H1 (cell line): Measurements from ENCODE around the gene EPB41L3. TPM values are rescaled to one million over a fixed set of nuclear protein-coding genes. Genes with fewer than 3 reads are reported as not detected.

ENCODE experiments used
- CTCF ChIA-PET: fragments of 300-600 bp; sonication (Branson Sonifier 250); formaldehyde crosslinking; loops from one replicate; lab custom pipeline; 2021; ENCODE audit not compliant: partially characterized antibody; lab: Charles Lee
- POLR2A ChIA-PET: fragments of 300-600 bp; sonication (Branson Sonifier 250); formaldehyde crosslinking; loops from one replicate; lab custom pipeline; 2021; ENCODE audit warnings: inconsistent platforms; ENCODE audit not compliant: partially characterized antibody; lab: Charles Lee
- DNase-seq, 2 experiments: peaks; one replicate each; pipeline versions ENCODE4 v3.0.0 to v3.0.0-alpha.2; 2010 to 2022; ENCODE audit warnings: low spot score in 2 of 2, low read depth in 1 of 2, mixed read lengths in 1 of 2
- FAIRE-seq: peaks from 2 replicates; lab custom pipeline; 2011; peaks lifted over from hg19 to GRCh38; lab: Jason Lieb, UNC
- H2AFZ ChIP-seq: 2 replicates; pipeline ENCODE4 v1.8.1; 2012; ENCODE audit warnings: low read length, inconsistent platforms
- H2AK5ac ChIP-seq: 2 replicates; pipeline ENCODE4 v1.6.1; 2013; ENCODE audit warnings: low read depth, low read length
- H2BK120ac ChIP-seq: replicated peaks from 2 replicates; pipeline ENCODE3; 2013; ENCODE audit warnings: low read depth, low read length, inconsistent platforms
- H2BK12ac ChIP-seq: 2 replicates; pipeline ENCODE4 v1.6.1; 2013; ENCODE audit warnings: low read depth, low read length
- H2BK15ac ChIP-seq: 2 replicates; pipeline ENCODE4 v1.6.1; 2013; ENCODE audit warnings: low read length
- H2BK20ac ChIP-seq: 2 replicates; pipeline ENCODE4 v1.6.1; 2013; ENCODE audit warnings: low read length
- H2BK5ac ChIP-seq: 2 replicates; pipeline ENCODE4 v1.6.1; 2013; ENCODE audit warnings: low read depth, low read length
- H3K14ac ChIP-seq: 2 replicates; pipeline ENCODE4 v1.6.1; 2013; ENCODE audit warnings: inconsistent platforms; ENCODE audit not compliant: insufficient read length
- H3K18ac ChIP-seq: 2 replicates; pipeline ENCODE4 v1.6.1; 2013; ENCODE audit warnings: low read length; ENCODE audit errors: extremely low read depth
- H3K23ac ChIP-seq: 2 replicates; pipeline ENCODE4 v1.6.1; 2013; ENCODE audit warnings: inconsistent platforms; ENCODE audit not compliant: insufficient read length
- H3K23me2 ChIP-seq: 2 replicates; pipeline ENCODE4 v1.6.1; 2013; ENCODE audit warnings: low read depth, low read length
- H3K27ac ChIP-seq: 2 replicates; pipeline ENCODE4 v1.6.1; 2011; ENCODE audit warnings: low read depth, low read length, inconsistent platforms
- H3K27me3 ChIP-seq, 4 experiments: replicated peaks in 1 of 4; 1 replicate in 1 of 4; 2 replicates in 3 of 4; pipeline versions ENCODE4 v1.6.1 to v1.8.1; 2011 to 2013; ENCODE audit warnings: low read length in 3 of 4, mild to moderate bottlenecking in 3 of 4, inconsistent platforms in 2 of 4, mixed read lengths in 2 of 4, moderate library complexity in 1 of 4; ENCODE audit not compliant: control insufficient read depth in 3 of 4, insufficient read depth in 3 of 4; ENCODE audit errors: extremely low read depth in 1 of 4
- H3K36me3 ChIP-seq, 4 experiments: 2 replicates each; pipeline versions ENCODE4 v1.6.1 to v1.8.1; 2011 to 2013; ENCODE audit warnings: mild to moderate bottlenecking in 4 of 4, low read length in 3 of 4, moderate library complexity in 2 of 4, control low read depth in 1 of 4, inconsistent platforms in 1 of 4; ENCODE audit not compliant: insufficient read depth in 4 of 4, control insufficient read depth in 2 of 4
- H3K4ac ChIP-seq: replicated peaks from 2 replicates; pipeline ENCODE3; 2013; ENCODE audit warnings: low read length, low read depth, mixed read lengths, inconsistent platforms; ENCODE audit not compliant: insufficient read length
- H3K4me1 ChIP-seq, 4 experiments: replicated peaks in 1 of 4; 1 replicate in 1 of 4; 2 replicates in 3 of 4; pipeline versions ENCODE4 v1.6.1 to v1.8.1; 2011 to 2013; ENCODE audit warnings: low read length in 3 of 4, inconsistent platforms in 2 of 4, mixed read lengths in 1 of 4; ENCODE audit not compliant: insufficient read depth in 4 of 4, control insufficient read depth in 3 of 4
- H3K4me2 ChIP-seq, 2 experiments: 2 replicates each; pipeline versions ENCODE4 v1.6.1 to v1.8.1; 2011 to 2013; ENCODE audit warnings: low read depth in 2 of 2, low read length in 2 of 2, control low read depth in 1 of 2, inconsistent platforms in 1 of 2, mild to moderate bottlenecking in 1 of 2; ENCODE audit not compliant: insufficient read depth in 1 of 2
- H3K4me3 ChIP-seq, 4 experiments: fragments of 200-600, 300-600 bp in 1 of 4; sonication (generic), shearing (Covaris generic), sonication (Bioruptor Twin) in 1 of 4; 2 replicates each; pipeline versions ENCODE4 v1.5.1 to v1.8.1; 2011 to 2016; ENCODE audit warnings: low read length in 4 of 4, low read depth in 3 of 4, control low read depth in 2 of 4, inconsistent platforms in 2 of 4, mild to moderate bottlenecking in 2 of 4, mixed read lengths in 1 of 4, moderate library complexity in 1 of 4; ENCODE audit not compliant: insufficient read depth in 2 of 4; ENCODE audit errors: extremely low read depth in 1 of 4
- H3K56ac ChIP-seq: replicated peaks from 2 replicates; pipeline ENCODE3; 2013; ENCODE audit warnings: low read depth, mild to moderate bottlenecking, mixed read lengths, low read length, inconsistent platforms; ENCODE audit not compliant: insufficient read length
- H3K79me1 ChIP-seq: 2 replicates; pipeline ENCODE4 v1.6.1; 2013; ENCODE audit warnings: low read depth, low read length, control low read depth
- H3K79me2 ChIP-seq, 2 experiments: 2 replicates each; pipeline versions ENCODE4 v1.6.1 to v1.8.1; 2012 to 2013; ENCODE audit warnings: low read length in 2 of 2, mild to moderate bottlenecking in 2 of 2, inconsistent platforms in 1 of 2; ENCODE audit not compliant: insufficient read depth in 2 of 2, control insufficient read depth in 1 of 2
- H3K9ac ChIP-seq, 4 experiments: replicated peaks in 1 of 4; 1 replicate in 1 of 4; 2 replicates in 3 of 4; pipeline versions ENCODE4 v1.6.1 to v1.8.1; 2011 to 2013; ENCODE audit warnings: low read depth in 3 of 4, low read length in 3 of 4, control low read depth in 2 of 4, mild to moderate bottlenecking in 2 of 4, moderate library complexity in 2 of 4, inconsistent platforms in 1 of 4; ENCODE audit errors: extremely low read depth in 1 of 4
- H3K9me3 ChIP-seq, 2 experiments: 2 replicates each; pipeline versions ENCODE4 v1.6.1 to v1.8.1; 2012 to 2013; ENCODE audit warnings: mild to moderate bottlenecking in 2 of 2, moderate library complexity in 2 of 2, control low read depth in 1 of 2, inconsistent platforms in 1 of 2, low read depth in 1 of 2, low read length in 1 of 2, mixed read lengths in 1 of 2; ENCODE audit not compliant: insufficient read depth in 2 of 2
- H4K20me1 ChIP-seq, 2 experiments: replicated peaks in 1 of 2; 2 replicates each; pipeline versions ENCODE3 to v1.8.1; 2011 to 2013; ENCODE audit warnings: inconsistent platforms in 2 of 2, low read length in 2 of 2, mild to moderate bottlenecking in 1 of 2; ENCODE audit not compliant: insufficient read depth in 2 of 2, control insufficient read depth in 1 of 2
- H4K5ac ChIP-seq: 2 replicates; pipeline ENCODE4 v1.6.1; 2013; ENCODE audit warnings: low read length, low read depth, mixed read lengths, inconsistent platforms; ENCODE audit not compliant: insufficient read length
- H4K8ac ChIP-seq: 2 replicates; pipeline ENCODE4 v1.8.0; 2013; ENCODE audit warnings: mild to moderate bottlenecking, moderate library complexity, low read length, inconsistent platforms; ENCODE audit not compliant: insufficient read depth; ENCODE audit errors: extremely low read depth
- H4K91ac ChIP-seq: replicated peaks from 2 replicates; pipeline ENCODE3; 2013; ENCODE audit warnings: low read length, mixed read lengths, inconsistent platforms; ENCODE audit not compliant: insufficient read length
- CEBPB ChIP-seq: IDR thresholded peaks from 2 replicates; pipeline ENCODE4 v1.6.1; 2012; ENCODE audit warnings: low read depth, low read length
- CTBP2 ChIP-seq: IDR thresholded peaks from 2 replicates; pipeline ENCODE4 v1.7.0; 2011; ENCODE audit warnings: borderline replicate concordance, mild to moderate bottlenecking, moderate library complexity, mixed read lengths, low read length; ENCODE audit not compliant: insufficient read depth, insufficient read length
- EGR1 ChIP-seq: IDR thresholded peaks from 2 replicates; pipeline ENCODE4 v1.6.1; 2011; ENCODE audit warnings: low read depth, low read length, borderline replicate concordance
- FOSL1 ChIP-seq: IDR thresholded peaks from 2 replicates; pipeline ENCODE4 v1.6.1; 2011; ENCODE audit warnings: mild to moderate bottlenecking, low read depth, low read length, moderate library complexity; ENCODE audit not compliant: insufficient read depth
- HDAC2 ChIP-seq, 2 experiments: fragments of 300-600 bp in 1 of 2; sonication (generic) in 1 of 2; IDR thresholded peaks; 2 replicates each; pipeline ENCODE4 v1.6.1; 2011 to 2012; ENCODE audit warnings: low read depth in 2 of 2, low read length in 2 of 2, mild to moderate bottlenecking in 2 of 2, moderate library complexity in 2 of 2, borderline replicate concordance in 1 of 2, inconsistent platforms in 1 of 2
- JUND ChIP-seq: IDR thresholded peaks from 2 replicates; pipeline ENCODE4 v1.6.1; 2011; ENCODE audit warnings: mild to moderate bottlenecking, improper control_type of control experiment, low read length
- PHF8 ChIP-seq: fragments of 200-600 bp; sonication (generic); conservative IDR thresholded peaks from 2 replicates; pipeline ENCODE4 v1.7.1; 2012; ENCODE audit warnings: low read depth, mild to moderate bottlenecking, inconsistent platforms, low read length, moderate library complexity
- POLR2A ChIP-seq, 2 experiments: IDR thresholded peaks; 1 replicate in 1 of 2; 2 replicates in 1 of 2; pipeline ENCODE4 v1.6.1; 2011; ENCODE audit warnings: low read depth in 2 of 2, low read length in 2 of 2, mild to moderate bottlenecking in 2 of 2; ENCODE audit errors: control extremely low read depth in 1 of 2
- SAP30 ChIP-seq: fragments of 300-600 bp; sonication (generic); IDR thresholded peaks from 2 replicates; pipeline ENCODE4 v1.7.1; 2012; ENCODE audit warnings: low read length, moderate library complexity, mild to moderate bottlenecking, inconsistent platforms; ENCODE audit not compliant: insufficient read depth, insufficient replicate concordance
- SIX5 ChIP-seq: IDR thresholded peaks from 2 replicates; pipeline ENCODE4 v1.6.1; 2011; ENCODE audit warnings: mild to moderate bottlenecking, low read depth, low read length
- SP2 ChIP-seq: IDR thresholded peaks from 2 replicates; pipeline ENCODE4 v1.6.1; 2012; ENCODE audit warnings: mild to moderate bottlenecking, low read length, inconsistent platforms
- SP4 ChIP-seq: IDR thresholded peaks from 2 replicates; pipeline ENCODE4 v1.6.1; 2012; ENCODE audit warnings: low read length, inconsistent platforms
- TAF7 ChIP-seq: optimal IDR thresholded peaks from 2 replicates; pipeline ENCODE3; 2011; ENCODE audit warnings: low read depth, mild to moderate bottlenecking, inconsistent platforms, low read length, moderate library complexity, borderline replicate concordance
- YY1 ChIP-seq: IDR thresholded peaks from 2 replicates; pipeline ENCODE4 v1.6.1; 2011; ENCODE audit warnings: low read depth, mild to moderate bottlenecking, low read length
- ZNF274 ChIP-seq: IDR thresholded peaks from 2 replicates; pipeline ENCODE4 v1.7.0; 2012; ENCODE audit warnings: low read length, borderline replicate concordance; ENCODE audit errors: extremely low read depth
- WGBS, 2 experiments: shearing (Covaris generic) in 1 of 2; methylation state at CpG; one replicate each; pipeline versions ENCODE4 v1.1.6 to v1.1.7; 2013 to 2015; ENCODE audit warnings: low lambda C conversion rate in 2 of 2, mixed read lengths in 2 of 2, inconsistent platforms in 1 of 2, low coverage in 1 of 2, missing lambda C conversion rate in 1 of 2; ENCODE audit not compliant: insufficient replicate concordance in 2 of 2, insufficient coverage in 1 of 2, insufficient read length in 1 of 2; ENCODE audit errors: extremely low coverage in 1 of 2, missing lambda C conversion rate in 1 of 2; 5-methylcytosine and 5-hydroxymethylcytosine counted together
- polyA plus RNA-seq, 7 experiments: library from polyadenylated mRNA; depleted of rRNA in 3 of 7; stranded (reverse) in 5 of 7; unstranded in 2 of 7; fragments of >200 nt in 5 of 7; fragments of 200-250 nt in 2 of 7; gene quantifications; 1 replicate in 5 of 7; 2 replicates in 1 of 7; 4 replicates in 1 of 7; pipeline versions ENCODE4 v1.2.1 to v1.2.3, GENCODE V29; 2011 to 2013; ENCODE audit warnings: missing spikeins in 2 of 7, mixed read lengths in 2 of 7
- total RNA-seq: library from RNA; stranded (reverse); fragmentation: NEBNext Ultra II Directional; extraction: Animal tissue kit (Norgen Biotek cat#: 25700); gene quantifications from 2 replicates; pipeline ENCODE4 v1.2.1, GENCODE V29; 2021

EPB41L3 gene
- total and polyA plus RNA-seq, 2 of the 8 experiments (the other 6 are each of a cell fraction or from before 2014, with no cell fraction given) = 7.9 to 16.1 TPM

GRCh38 chr18:5512176-5512575, 31.6 kb downstream of the EPB41L3 start:
- no peaks in the 10 kb centered on the region for H3K27me3 ChIP-seq
- WGBS, 2 experiments = 88% methylated on average over 4 of the region's 4 CpGs; no CpG with 5 or more reads in 1 of the 2 experiments
- H3K4me1 ChIP-seq = peaks cover 1 to 8% (median 4%) of the 10 kb centered on the region in 4 experiments; a peak in 4 of 7 replicates
- TF ChIP-seq EGR1 (no peak), SP4 (no peak), ZNF274 (no peak), CEBPB (no peak), CTBP2 (no peak), TAF7 (no peak), PHF8 (no peak), FOSL1 (no peak), SIX5 (no peak), POLR2A (IDR thresholded peaks at IDR 0.05; ENCODE audit: control extremely low read depth in 1 of 2, low read depth in 2 of 2, low read length in 2 of 2) (no peak), SP2 (no peak), JUND (no peak), HDAC2 (IDR thresholded peaks at IDR 0.05; ENCODE audit: borderline replicate concordance in 1 of 2, low read depth in 2 of 2, low read length in 2 of 2) (no peak), SAP30 (no peak), YY1 (no peak)

More at GRCh38 chr18:5512176-5512575, 31.6 kb downstream of the EPB41L3 start:
- H3K4ac ChIP-seq = no peak overlapping the region
- no peaks in the 10 kb centered on the region for H3K79me1 ChIP-seq
- no peak overlapping the region for H2BK15ac ChIP-seq
- no peaks in the 10 kb centered on the region for H3K9me3 ChIP-seq
- H2BK12ac ChIP-seq = no peak overlapping the region; the same call in 1 of the 2 replicates
- H3K18ac ChIP-seq = 0 out of 2 replicates have a peak overlapping the region, but pooled peaks have one; percentile 29
- peak overlapping the region in 1 of 2 experiments; percentile 24; a peak in 1 of 4 replicates for H3K4me2 ChIP-seq
- no peak overlapping the region for H2BK120ac ChIP-seq
- no peaks in the 10 kb centered on the region for H3K36me3 ChIP-seq
- no peak overlapping the region for H2AFZ ChIP-seq
- no peak overlapping the region for H3K56ac ChIP-seq
- no peaks in the 10 kb centered on the region for H3K79me2 ChIP-seq
- no peak overlapping the region for H2BK5ac ChIP-seq
- DNase-seq (no peak), FAIRE-seq (no peak)
- no peak overlapping the region for H4K5ac ChIP-seq
- peak overlapping the region in 1 of 4 experiments; percentile 10; a peak in 1 of 8 replicates for H3K4me3 ChIP-seq
- H4K8ac ChIP-seq = no peak overlapping the region
- no peak overlapping the region for H3K14ac ChIP-seq
- H2BK20ac ChIP-seq = no peak overlapping the region
- H4K20me1 ChIP-seq = no peaks in the 10 kb centered on the region
- no peak overlapping the region for H3K9ac ChIP-seq
- no peak overlapping the region for H2AK5ac ChIP-seq
- no peak overlapping the region for H3K27ac ChIP-seq
- no peak overlapping the region for H4K91ac ChIP-seq
- no peaks in the 10 kb centered on the region for H3K23me2 ChIP-seq
- ChIA-PET CTCF (interaction anchor here (0.8 to 2.5 kb wide), 3 partner anchors 34 to 82 kb away, joined by 3 to 13 read pairs (median 3); no protein-coding TSS in a partner anchor), POLR2A (no interaction called here)
- no peak overlapping the region for H3K23ac ChIP-seq
